ENCODE data around the gene HECTD1. TPM values are rescaled to one million over a fixed set of nuclear protein-coding genes. Genes with fewer than 3 reads are reported as not detected.
"Not testable (repeated sequence)": the region's sequence is repeated elsewhere in the genome, so short reads cannot be mapped to it uniquely, and the experiment has no call there.

The HECTD1 gene
- total RNA-seq, 2 donors from 2014 or later = 115 to 124 TPM

GRCh38 chr14:31083781-31084180, 123.8 kb downstream of the HECTD1 start:
- ATAC-seq (replicated peaks in 1 of 2) (no peak), DNase-seq (no peak)
- Mint-ChIP-seq H3K4me3 (no peak overlapping the region), H3K27me3 (ENCODE audit: low read depth) (no peaks in the 10 kb centered on the region), H3K27ac (no peak overlapping the region), H3K4me1 (ENCODE audit: low read depth) (no peaks in the 10 kb centered on the region), H3K36me3 (ENCODE audit: insufficient read depth in 2 of 2) (no peaks in the 10 kb centered on the region), H3K9me3 (no peaks in the 10 kb centered on the region)

GRCh38 chr14:31080484-31080883, 127.1 kb downstream of the HECTD1 start:
- ATAC-seq (replicated peaks in 1 of 2) (no peak), DNase-seq (no peak)
- Mint-ChIP-seq H3K4me3 (no peak overlapping the region), H3K9me3 (no peaks in the 10 kb centered on the region), H3K4me1 (ENCODE audit: low read depth) (no peaks in the 10 kb centered on the region), H3K36me3 (ENCODE audit: insufficient read depth in 2 of 2) (no peaks in the 10 kb centered on the region), H3K27me3 (ENCODE audit: low read depth) (no peaks in the 10 kb centered on the region), H3K27ac (no peak overlapping the region)

- Mint-ChIP-seq H3K9me3 (peaks cover 0 to 2% of the 10 kb centered on the region in 2 donors), H3K27ac (no peak overlapping the region), H3K27me3 (ENCODE audit: low read depth) (no peaks in the 10 kb centered on the region), H3K4me1 (ENCODE audit: low read depth) (no peaks in the 10 kb centered on the region), H3K4me3 (no peak overlapping the region), H3K36me3 (ENCODE audit: insufficient read depth in 2 of 2) (peaks cover 1 to 3% of the 10 kb centered on the region in 2 donors)
- ATAC-seq (replicated peaks in 1 of 2) (no peak), DNase-seq (no peak)
Observed at GRCh38 chr14:31080056-31080455, 127.5 kb downstream of the HECTD1 start.

- Mint-ChIP-seq H3K36me3 (ENCODE audit: insufficient read depth in 2 of 2) (peaks cover 3 to 4% of the 10 kb centered on the region in 2 donors), H3K4me3 (no peak overlapping the region), H3K27ac (no peak overlapping the region), H3K4me1 (ENCODE audit: low read depth) (no peaks in the 10 kb centered on the region), H3K9me3 (peaks cover 0 to 3% of the 10 kb centered on the region in 2 donors), H3K27me3 (ENCODE audit: low read depth) (no peaks in the 10 kb centered on the region)
- DNase-seq (no peak), ATAC-seq (replicated peaks in 1 of 2) (no peak)
Observed at GRCh38 chr14:31078766-31079165, 128.8 kb downstream of the HECTD1 start.

GRCh38 chr14:31075144-31075543, 132.4 kb downstream of the HECTD1 start:
- no peak for DNase-seq
- peaks cover 0 to 3% of the 10 kb centered on the region in 2 donors for H3K9me3 Mint-ChIP-seq
- no peak overlapping the region for H3K4me3 Mint-ChIP-seq
- ATAC-seq (replicated peaks in 1 of 2) = no peak
- H3K36me3 Mint-ChIP-seq (ENCODE audit: insufficient read depth in 2 of 2) = peaks cover 3 to 4% of the 10 kb centered on the region in 2 donors
- no peak overlapping the region for H3K27ac Mint-ChIP-seq
- no peaks in the 10 kb centered on the region for H3K27me3 Mint-ChIP-seq (ENCODE audit: low read depth)
- no peaks in the 10 kb centered on the region for H3K4me1 Mint-ChIP-seq (ENCODE audit: low read depth)

GRCh38 chr14:31071151-31071550, 136.4 kb downstream of the HECTD1 start:
- Mint-ChIP-seq H3K4me1 (ENCODE audit: low read depth) (no peaks in the 10 kb centered on the region), H3K36me3 (ENCODE audit: insufficient read depth in 2 of 2) (peaks cover 3 to 4% of the 10 kb centered on the region in 2 donors), H3K27me3 (ENCODE audit: low read depth) (no peaks in the 10 kb centered on the region), H3K4me3 (no peak overlapping the region), H3K27ac (no peak overlapping the region), H3K9me3 (peaks cover 0 to 3% of the 10 kb centered on the region in 2 donors)
- DNase-seq (no peak), ATAC-seq (replicated peaks in 1 of 2) (no peak)

- no peak for DNase-seq
- Mint-ChIP-seq H3K27ac (no peak overlapping the region), H3K36me3 (ENCODE audit: insufficient read depth in 2 of 2) (peaks cover 3 to 4% of the 10 kb centered on the region in 2 donors), H3K27me3 (ENCODE audit: low read depth) (no peaks in the 10 kb centered on the region), H3K9me3 (peaks cover 0 to 3% of the 10 kb centered on the region in 2 donors), H3K4me3 (no peak overlapping the region), H3K4me1 (ENCODE audit: low read depth) (no peaks in the 10 kb centered on the region)
- ATAC-seq (replicated peaks in 1 of 2) = no peak
Observed at GRCh38 chr14:31070431-31070830, 137.2 kb downstream of the HECTD1 start.

GRCh38 chr14:31069343-31069742, 138.2 kb downstream of the HECTD1 start:
- no peaks in the 10 kb centered on the region for H3K9me3 Mint-ChIP-seq

GRCh38 chr14:31068235-31068634, 139.4 kb downstream of the HECTD1 start:
- H3K36me3 Mint-ChIP-seq (ENCODE audit: insufficient read depth in 2 of 2) = no peaks in the 10 kb centered on the region
- no peaks in the 10 kb centered on the region for H3K27me3 Mint-ChIP-seq (ENCODE audit: low read depth)
- H3K4me1 Mint-ChIP-seq (ENCODE audit: low read depth) = no peaks in the 10 kb centered on the region
- no peak overlapping the region for H3K27ac Mint-ChIP-seq
- H3K9me3 Mint-ChIP-seq = no peaks in the 10 kb centered on the region
- H3K4me3 Mint-ChIP-seq = no peak overlapping the region
- DNase-seq (no peak), ATAC-seq (replicated peaks in 1 of 2) (no peak)

More at GRCh38 chr14:31069343-31069742, 138.2 kb downstream of the HECTD1 start:
- Mint-ChIP-seq H3K27me3 (ENCODE audit: low read depth) (no peaks in the 10 kb centered on the region), H3K4me3 (no peak overlapping the region), H3K27ac (no peak overlapping the region), H3K36me3 (ENCODE audit: insufficient read depth in 2 of 2) (no peaks in the 10 kb centered on the region), H3K4me1 (ENCODE audit: low read depth) (no peaks in the 10 kb centered on the region)
- DNase-seq = no peak
- no peak for ATAC-seq (replicated peaks in 1 of 2)

GRCh38 chr14:31062908-31063307, 144.7 kb downstream of the HECTD1 start:
- not testable (repeated sequence) for H3K4me3 Mint-ChIP-seq; ATAC-seq (replicated peaks in 1 of 2); H3K9me3 Mint-ChIP-seq; H3K27ac Mint-ChIP-seq; DNase-seq; H3K36me3 Mint-ChIP-seq (ENCODE audit: insufficient read depth in 2 of 2); H3K4me1 Mint-ChIP-seq (ENCODE audit: low read depth); H3K27me3 Mint-ChIP-seq (ENCODE audit: low read depth)

GRCh38 chr14:31060253-31060875, 147.2 kb downstream of the HECTD1 start:
- H3K4me1 Mint-ChIP-seq (ENCODE audit: low read depth) = no peaks in the 10 kb centered on the region
- H3K27me3 Mint-ChIP-seq (ENCODE audit: low read depth) = no peaks in the 10 kb centered on the region
- ATAC-seq (replicated peaks in 1 of 2) = no peak
- H3K27ac Mint-ChIP-seq = no peak overlapping the region
- H3K9me3 Mint-ChIP-seq = no peaks in the 10 kb centered on the region
- DNase-seq = no peak
- no peaks in the 10 kb centered on the region for H3K36me3 Mint-ChIP-seq (ENCODE audit: insufficient read depth in 2 of 2)
- no peak overlapping the region for H3K4me3 Mint-ChIP-seq

GRCh38 chr14:31059152-31059924, 148.3 kb downstream of the HECTD1 start:
- no peaks in the 10 kb centered on the region for H3K4me1 Mint-ChIP-seq (ENCODE audit: low read depth)
- H3K36me3 Mint-ChIP-seq (ENCODE audit: insufficient read depth in 2 of 2) = no peaks in the 10 kb centered on the region
- H3K4me3 Mint-ChIP-seq = no peak overlapping the region
- no peak overlapping the region for H3K27ac Mint-ChIP-seq
- H3K9me3 Mint-ChIP-seq = no peaks in the 10 kb centered on the region
- ATAC-seq (replicated peaks in 1 of 2) (no peak), DNase-seq (no peak)
- H3K27me3 Mint-ChIP-seq (ENCODE audit: low read depth) = no peaks in the 10 kb centered on the region

- no peaks in the 10 kb centered on the region for H3K27me3 Mint-ChIP-seq (ENCODE audit: low read depth)
- ATAC-seq (replicated peaks in 1 of 2) = no peak
- H3K4me1 Mint-ChIP-seq (ENCODE audit: low read depth) = no peaks in the 10 kb centered on the region
- no peaks in the 10 kb centered on the region for H3K9me3 Mint-ChIP-seq
- DNase-seq = no peak
- no peak overlapping the region for H3K27ac Mint-ChIP-seq
- H3K36me3 Mint-ChIP-seq (ENCODE audit: insufficient read depth in 2 of 2) = no peaks in the 10 kb centered on the region
- no peak overlapping the region for H3K4me3 Mint-ChIP-seq
Observed at GRCh38 chr14:31057701-31058364, 149.8 kb downstream of the HECTD1 start.

Data from activated T-cell treated with anti-CD3 and anti-CD28 coated beads, Interleukin-2, amount 50 U/mL, for 72 hours (primary cell).